HG03439 (cell line): ENCODE measurements around the gene TMEM117.
"Not testable (repeated sequence)": the region's sequence is repeated elsewhere in the genome, so short reads cannot be mapped to it uniquely, and the experiment has no call there.

Experiments
- ATAC-seq: cut with Tn5 transposase; IDR thresholded peaks from one replicate; pipeline ENCODE4 v1.9.1; 2021; ENCODE audit warnings: mild to moderate bottlenecking, moderate library complexity; ENCODE audit not compliant: unreplicated experiment

The TMEM117 gene

GRCh38 chr12:43836475-43836989 is 651 bp downstream of the TMEM117 start:
- peak; percentile 15 for ATAC-seq

DNA sequence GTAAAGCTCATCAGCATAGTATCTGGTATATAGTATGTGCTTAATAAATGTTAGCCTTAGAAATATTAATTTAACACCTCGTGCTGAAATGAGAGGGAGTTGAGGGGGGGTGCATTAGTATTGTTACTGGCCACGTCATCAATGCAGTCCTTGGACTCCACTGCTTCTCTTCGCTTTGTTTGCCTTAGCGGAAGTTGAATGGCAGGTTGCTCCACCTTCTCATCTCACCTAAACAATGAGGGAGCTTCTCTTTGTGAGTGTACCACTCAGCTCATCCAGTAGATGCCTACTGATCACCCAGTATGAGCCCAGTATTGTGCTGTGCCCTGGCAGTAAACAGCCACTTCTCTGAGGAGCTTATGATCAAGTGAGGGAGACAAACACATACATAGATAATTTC is 4.5 kb downstream of the TMEM117 start:
- no peak for ATAC-seq

GRCh38 chr12:43841253-43841652 is 5.4 kb downstream of the TMEM117 start:
- ATAC-seq: no peak

DNA sequence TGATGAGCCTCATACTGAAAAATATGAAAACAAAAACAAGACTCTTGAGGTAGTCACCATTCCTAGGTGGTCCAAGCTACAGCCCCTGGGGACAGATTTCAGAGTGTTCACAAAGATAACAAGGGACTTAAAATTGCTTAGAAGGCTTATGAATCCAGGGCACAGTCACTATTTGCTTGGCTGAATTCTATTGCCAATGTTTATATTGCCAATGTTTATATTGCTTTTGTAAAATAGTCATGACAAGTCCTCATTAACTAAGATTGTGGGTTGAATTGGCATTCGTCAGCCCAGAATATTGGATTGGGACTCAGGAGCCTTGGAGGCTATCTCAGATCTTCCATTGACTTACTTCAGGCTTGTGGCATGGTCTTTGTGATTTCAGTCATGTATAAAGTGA is 6.4 kb downstream of the TMEM117 start:
- no peak for ATAC-seq

DNA sequence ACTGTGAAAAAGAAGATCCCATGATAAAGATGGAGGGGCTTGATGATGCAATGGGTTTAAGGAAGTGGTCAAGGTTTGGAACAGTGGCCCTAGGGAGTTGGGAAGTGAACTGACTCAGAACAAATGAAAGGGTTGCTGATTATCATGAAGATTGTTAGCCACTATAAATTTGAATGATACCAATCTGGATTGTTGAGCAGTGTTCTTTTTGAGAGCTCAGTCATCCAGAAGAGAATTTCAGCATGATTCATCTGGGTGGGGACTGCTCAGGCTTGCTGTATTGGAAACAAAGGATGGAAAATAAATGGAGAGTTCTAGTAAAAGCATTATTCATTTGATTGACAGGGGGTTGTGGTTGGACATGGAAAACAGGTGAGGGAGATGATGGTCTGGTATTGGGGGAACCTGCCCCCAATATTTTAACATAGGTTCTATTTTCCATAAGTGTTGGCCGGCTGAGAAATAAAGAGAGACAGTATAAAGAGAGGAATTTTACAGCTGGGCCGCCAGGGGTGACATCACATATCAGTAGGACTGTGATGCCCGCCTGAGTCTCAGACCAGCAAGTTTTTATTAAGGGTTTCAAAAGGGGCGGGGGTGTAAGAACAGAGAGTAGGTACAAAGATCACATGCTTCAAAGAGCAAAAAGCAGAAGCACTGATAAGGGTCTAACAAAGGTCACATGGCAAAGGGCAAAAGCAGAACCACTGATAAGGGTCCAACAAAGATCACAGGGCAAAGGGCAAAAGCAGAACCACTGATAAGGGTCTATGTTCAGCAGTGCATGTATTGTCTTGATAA is 11.7 kb downstream of the TMEM117 start:
- ATAC-seq: not testable (repeated sequence)

GRCh38 chr12:43848226-43848507 is 12.3 kb downstream of the TMEM117 start:
- ATAC-seq: no peak

GRCh38 chr12:43848786-43849185 is 12.9 kb downstream of the TMEM117 start:
- ATAC-seq: no peak

- ATAC-seq: no peak
These were observed 16.9 kb downstream of the TMEM117 start for GRCh38 chr12:43852744-43853143.

GRCh38 chr12:43856972-43857371 is 21.1 kb downstream of the TMEM117 start:
- no peak for ATAC-seq

- no peak for ATAC-seq
These were observed 22.2 kb downstream of the TMEM117 start for GRCh38 chr12:43858096-43858495.

DNA sequence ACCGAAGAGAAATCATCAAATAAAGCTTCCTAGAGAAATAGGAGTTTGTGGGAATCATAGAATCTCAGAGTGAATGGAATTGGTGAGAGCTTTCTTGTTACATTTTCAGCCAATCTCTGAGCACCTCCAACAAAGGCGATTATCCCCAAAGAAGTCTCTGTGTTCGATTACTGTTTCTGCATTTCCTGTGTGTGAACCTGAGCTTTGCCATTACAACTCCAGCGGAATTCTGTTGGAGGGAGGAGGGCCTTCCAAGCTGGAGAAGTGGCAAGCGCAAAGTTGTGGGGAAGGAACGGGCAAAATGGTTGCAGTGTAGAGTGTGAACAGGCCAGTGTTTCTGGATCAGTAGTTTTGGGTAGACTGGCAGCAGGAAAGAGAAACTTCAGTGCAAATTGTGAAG is 23.1 kb downstream of the TMEM117 start:
- ATAC-seq: no peak

GRCh38 chr12:43861015-43861839 is 25.3 kb downstream of the TMEM117 start:
- ATAC-seq: no peak

GRCh38 chr12:43861840-43862150 is 25.9 kb downstream of the TMEM117 start:
- no peak for ATAC-seq

DNA sequence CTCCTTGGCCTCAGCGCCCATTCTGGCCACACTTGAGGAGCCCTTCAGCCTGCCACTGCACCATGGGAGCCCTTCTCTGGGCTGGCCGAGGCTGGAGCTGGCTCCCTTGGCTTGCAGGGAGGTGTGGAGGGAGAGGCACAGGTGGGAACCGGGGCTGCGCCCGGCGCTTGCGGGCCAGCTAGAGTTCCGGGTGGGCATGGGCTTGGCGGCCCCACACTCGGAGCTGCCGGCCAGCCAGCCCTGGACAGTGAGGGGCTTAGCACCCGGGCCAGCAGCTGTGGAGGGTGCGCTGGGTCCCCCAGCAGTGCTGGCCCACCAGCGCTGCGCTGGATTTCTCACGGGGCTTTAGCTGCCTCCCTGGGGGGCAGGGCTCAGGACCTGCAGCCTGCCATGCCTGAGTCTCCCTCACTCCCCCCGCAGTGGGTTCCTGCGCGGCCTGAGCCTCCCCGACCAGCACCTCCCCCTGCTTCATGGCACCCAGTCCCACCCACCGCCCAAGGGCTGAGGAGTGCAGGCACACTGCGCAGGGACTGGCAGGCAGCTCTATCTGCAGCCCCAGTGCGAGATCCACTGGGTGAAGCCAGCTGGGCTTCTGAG is 28.0 kb downstream of the TMEM117 start:
- no peak for ATAC-seq

DNA sequence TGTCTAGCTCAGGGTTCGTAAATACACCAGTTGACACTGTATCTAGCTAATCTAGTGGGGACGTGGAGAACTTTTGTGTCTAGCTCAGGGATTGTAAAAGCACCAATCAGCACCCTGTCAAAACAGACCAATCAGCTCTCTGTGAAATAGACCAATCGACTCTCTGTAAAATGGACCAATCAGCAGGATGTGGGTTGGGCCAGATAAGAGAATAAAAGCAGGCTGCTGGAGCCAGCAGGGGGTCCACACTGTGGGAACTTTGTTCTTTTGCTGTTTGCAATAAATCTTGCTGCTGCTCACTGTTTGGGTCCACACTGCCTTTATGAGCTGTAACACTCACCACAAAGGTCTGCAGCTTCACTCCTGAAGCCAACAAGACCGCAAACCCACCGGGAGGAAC is 28.7 kb downstream of the TMEM117 start:
- not testable (repeated sequence) for ATAC-seq

- no peak for ATAC-seq
These were observed 33.3 kb downstream of the TMEM117 start for GRCh38 chr12:43869184-43869583.

DNA sequence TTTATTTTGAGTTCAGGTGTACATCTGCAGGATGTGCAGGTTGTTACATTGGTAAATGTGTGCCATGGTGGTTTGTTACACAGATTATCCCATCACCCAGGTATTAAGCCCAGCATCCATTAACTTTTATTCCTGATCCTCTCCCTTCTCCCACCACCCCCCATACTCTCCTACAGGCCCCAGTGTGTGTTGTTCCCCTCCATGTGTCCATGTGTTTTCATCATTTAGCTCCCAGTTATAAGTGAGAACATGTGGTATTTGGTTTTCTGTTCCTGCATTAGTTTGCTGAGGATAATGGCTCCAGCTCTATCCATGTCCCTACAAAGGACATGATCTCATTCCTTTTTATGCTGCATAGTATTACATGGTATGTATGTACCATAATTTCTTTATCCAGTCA is 33.9 kb downstream of the TMEM117 start:
- ATAC-seq: not testable (repeated sequence)

GRCh38 chr12:43871258-43871657 is 35.4 kb downstream of the TMEM117 start:
- ATAC-seq: not testable (repeated sequence)

- ATAC-seq: no peak
These were observed 36.5 kb downstream of the TMEM117 start for GRCh38 chr12:43872396-43872795.

DNA sequence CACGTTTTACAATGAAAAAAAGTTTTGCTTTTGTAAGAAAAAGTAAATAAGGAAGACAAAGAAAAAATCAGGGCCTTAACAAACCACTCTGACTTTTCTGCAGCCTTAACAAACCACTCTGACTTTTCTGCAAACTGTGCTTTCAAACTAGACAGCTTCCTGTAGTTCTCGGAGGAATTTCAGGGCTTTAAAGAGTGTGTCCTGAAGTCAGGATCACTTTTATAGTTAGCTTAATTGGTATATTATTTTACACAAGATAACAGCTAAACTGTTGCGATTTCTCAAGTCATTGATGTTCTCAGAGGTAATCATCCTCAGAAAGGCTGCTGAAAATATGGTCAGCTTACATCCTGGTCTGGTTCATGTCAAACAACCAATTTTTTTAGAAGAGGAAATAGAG is 42.2 kb downstream of the TMEM117 start:
- ATAC-seq: no peak

DNA sequence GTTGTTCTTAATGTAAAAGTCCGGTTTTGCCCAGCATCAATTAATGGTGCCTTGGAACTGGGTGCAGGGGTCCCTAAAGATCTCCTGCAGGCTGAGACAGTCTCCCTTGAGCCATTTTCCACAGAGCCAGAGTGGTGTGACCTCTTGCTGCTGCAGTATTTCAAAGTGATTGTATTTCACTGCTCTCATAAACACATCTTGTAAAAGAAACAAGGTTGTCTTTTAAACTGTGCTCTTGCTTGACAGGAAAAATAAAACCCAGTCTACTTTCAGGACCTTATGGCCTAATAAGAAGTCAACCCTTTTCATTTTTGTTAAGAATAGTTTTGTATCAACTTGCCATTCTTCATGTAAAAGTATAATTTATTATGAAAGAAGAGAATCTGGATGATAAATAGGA is 44.7 kb downstream of the TMEM117 start:
- no peak for ATAC-seq
